IMR-90 (cell line): ENCODE results near the gene MRTO4. TPM values are rescaled to one million over a fixed set of nuclear protein-coding genes. Genes with fewer than 3 reads are reported as not detected.

Experiments used
- ATAC-seq: fragments of 200-7000 bp; cut with Tn5 transposase; 2 replicates; pipeline ENCODE4 v1.9.1; 2020; ENCODE audit warnings: low read depth, mild to moderate bottlenecking, moderate library complexity
- BruUV-seq: library from RNA; stranded (reverse); fragments of 400-500 nt; replicated peaks from 2 replicates; lab custom pipeline; 2021; lab: Mats Ljungman, UMichigan
- CTCF ChIA-PET: fragments of 300-600 bp; formaldehyde crosslinking; extraction: SDS; loops from one replicate; lab custom pipeline; 2021; ENCODE audit warnings: antibody characterized with exemption; lab: Yijun Ruan, JAX
- POLR2A ChIA-PET: fragments of 300-600 bp; sonication (Branson Sonifier 250); formaldehyde crosslinking; loops from one replicate; lab custom pipeline; 2022; ENCODE audit warnings: antibody characterized with exemption; ENCODE audit not compliant: unreplicated experiment; lab: Charles Lee
- DNase-seq: peaks from one replicate; pipeline ENCODE4 v3.0.0; 2013
- H2AFZ ChIP-seq: replicated peaks from 2 replicates; pipeline ENCODE3; 2013; ENCODE audit warnings: low read length, mild to moderate bottlenecking; ENCODE audit not compliant: poor library complexity
- H2AK5ac ChIP-seq: 2 replicates; pipeline ENCODE4 v1.6.1; 2013; ENCODE audit warnings: low read depth, low read length, inconsistent platforms
- H2AK9ac ChIP-seq: replicated peaks from 2 replicates; pipeline ENCODE3; 2013; ENCODE audit warnings: mild to moderate bottlenecking, low read depth, low read length, moderate library complexity; ENCODE audit not compliant: poor library complexity
- H2BK120ac ChIP-seq: 2 replicates; pipeline ENCODE4 v1.6.1; 2013; ENCODE audit warnings: low read depth, low read length, inconsistent platforms
- H2BK15ac ChIP-seq: 3 replicates; pipeline ENCODE4 v1.6.1; 2013; ENCODE audit warnings: low read depth, low read length, inconsistent platforms
- H2BK20ac ChIP-seq: 2 replicates; pipeline ENCODE4 v1.6.1; 2013; ENCODE audit warnings: low read depth, mild to moderate bottlenecking, inconsistent platforms, low read length, moderate library complexity
- H2BK5ac ChIP-seq: 2 replicates; pipeline ENCODE4 v1.6.1; 2013; ENCODE audit warnings: mild to moderate bottlenecking, low read depth, low read length, inconsistent platforms; ENCODE audit not compliant: poor library complexity, severe bottlenecking
- H3K14ac ChIP-seq: replicated peaks from 2 replicates; pipeline ENCODE4 v1.6.1; 2013; ENCODE audit warnings: low read depth, low read length, inconsistent platforms
- H3K18ac ChIP-seq: 2 replicates; pipeline ENCODE4 v1.6.1; 2013; ENCODE audit warnings: low read depth, low read length, control low read depth
- H3K23ac ChIP-seq: 2 replicates; pipeline ENCODE4 v1.6.1; 2013; ENCODE audit warnings: low read depth, low read length, inconsistent platforms
- H3K27ac ChIP-seq: 2 replicates; pipeline ENCODE4 v1.5.1; 2013; ENCODE audit warnings: mild to moderate bottlenecking, control low read depth, low read length; ENCODE audit not compliant: insufficient read depth
- H3K27me3 ChIP-seq: 2 replicates; pipeline ENCODE4 v1.6.1; 2013; ENCODE audit warnings: low read length; ENCODE audit not compliant: control insufficient read depth, insufficient read depth
- H3K36me3 ChIP-seq: 2 replicates; pipeline ENCODE4 v1.6.1; 2013; ENCODE audit warnings: low read length, mixed read lengths; ENCODE audit not compliant: control insufficient read depth, insufficient read depth
- H3K4ac ChIP-seq: 2 replicates; pipeline ENCODE4 v1.6.1; 2013; ENCODE audit warnings: low read depth, low read length, inconsistent platforms
- H3K4me1 ChIP-seq: 2 replicates; pipeline ENCODE4 v1.6.1; 2013; ENCODE audit warnings: low read length, mixed read lengths; ENCODE audit not compliant: control insufficient read depth, insufficient read depth
- H3K4me2 ChIP-seq: 2 replicates; pipeline ENCODE4 v1.6.1; 2013; ENCODE audit warnings: low read depth, mild to moderate bottlenecking, control low read depth, low read length, moderate library complexity
- H3K4me3 ChIP-seq: 2 replicates; pipeline ENCODE4 v1.5.1; 2013; ENCODE audit warnings: low read depth, mild to moderate bottlenecking, control low read depth, low read length, moderate library complexity; ENCODE audit not compliant: insufficient read depth
- H3K56ac ChIP-seq: 2 replicates; pipeline ENCODE4 v1.6.1; 2013; ENCODE audit warnings: low read length, inconsistent platforms; ENCODE audit not compliant: insufficient read depth; ENCODE audit errors: extremely low read depth
- H3K79me1 ChIP-seq, 2 experiments: 2 replicates each; pipeline ENCODE4 v1.6.1; 2013; ENCODE audit warnings: low read length in 2 of 2, inconsistent platforms in 1 of 2, low read depth in 1 of 2
- H3K9ac ChIP-seq: 2 replicates; pipeline ENCODE4 v1.6.1; 2013; ENCODE audit warnings: low read depth, low read length, control low read depth
- H3K9me1 ChIP-seq: 2 replicates; pipeline ENCODE4 v1.6.1; 2013; ENCODE audit warnings: low read length, inconsistent platforms; ENCODE audit not compliant: insufficient read depth
- H3K9me3 ChIP-seq: 2 replicates; pipeline ENCODE4 v1.6.1; 2013; ENCODE audit warnings: low read length; ENCODE audit not compliant: control insufficient read depth, insufficient read depth
- H4K20me1 ChIP-seq: 2 replicates; pipeline ENCODE4 v1.6.1; 2013; ENCODE audit warnings: low read length, inconsistent platforms; ENCODE audit not compliant: insufficient read depth
- H4K5ac ChIP-seq: 2 replicates; pipeline ENCODE4 v1.6.1; 2013; ENCODE audit warnings: mild to moderate bottlenecking, low read depth, low read length, control low read depth
- H4K8ac ChIP-seq, 2 experiments: 2 replicates each; pipeline ENCODE4 v1.6.1; 2013; ENCODE audit warnings: low read depth in 2 of 2, low read length in 2 of 2, control low read depth in 1 of 2, inconsistent platforms in 1 of 2
- H4K91ac ChIP-seq: 2 replicates; pipeline ENCODE4 v1.6.1; 2013; ENCODE audit warnings: low read depth, low read length, inconsistent platforms; ENCODE audit not compliant: insufficient read depth
- BHLHE40 ChIP-seq: fragments of 150-350 bp; IDR thresholded peaks from 2 replicates; pipeline ENCODE4 v1.6.1; 2016; ENCODE audit warnings: mild to moderate bottlenecking, low read depth, low read length
- CEBPB ChIP-seq: IDR thresholded peaks from 2 replicates; pipeline ENCODE4 v1.6.1; 2012; ENCODE audit warnings: low read depth, low read length, improper control_type of control experiment
- CHD1 ChIP-seq: IDR thresholded peaks from 2 replicates; pipeline ENCODE4 v1.6.1; 2012; ENCODE audit warnings: low read depth, low read length, improper control_type of control experiment
- CTCF ChIP-seq: conservative IDR thresholded peaks from 2 replicates; pipeline ENCODE4 v1.5.1; 2012; ENCODE audit warnings: mild to moderate bottlenecking, low read depth, low read length, improper control_type of control experiment
- FOS ChIP-seq: fragments of 150-350 bp; IDR thresholded peaks from 2 replicates; pipeline ENCODE4 v1.6.1; 2016; ENCODE audit warnings: low read depth, low read length
- MAFK ChIP-seq: IDR thresholded peaks from 2 replicates; pipeline ENCODE4 v1.6.1; 2012; ENCODE audit warnings: low read depth, low read length, improper control_type of control experiment
- MAZ ChIP-seq: IDR thresholded peaks from 2 replicates; pipeline ENCODE4 v1.6.1; 2012; ENCODE audit warnings: low read depth, mild to moderate bottlenecking, low read length, improper control_type of control experiment, moderate library complexity, borderline replicate concordance
- MXI1 ChIP-seq: IDR thresholded peaks from 2 replicates; pipeline ENCODE4 v1.6.1; 2012; ENCODE audit warnings: low read depth, mild to moderate bottlenecking, low read length, moderate library complexity, borderline replicate concordance
- NFE2L2 ChIP-seq: fragments of 150-350 bp; IDR thresholded peaks from 2 replicates; pipeline ENCODE4 v1.6.1; 2016; ENCODE audit warnings: low read depth, mild to moderate bottlenecking, low read length
- POLR2A ChIP-seq: IDR thresholded peaks from 2 replicates; pipeline ENCODE4 v1.6.1; 2012; ENCODE audit warnings: mild to moderate bottlenecking, low read depth, low read length
- RAD21 ChIP-seq: IDR thresholded peaks from 2 replicates; pipeline ENCODE4 v1.6.1; 2012; ENCODE audit warnings: low read length, improper control_type of control experiment
- RCOR1 ChIP-seq: IDR thresholded peaks from 2 replicates; pipeline ENCODE4 v1.6.1; 2012; ENCODE audit warnings: mild to moderate bottlenecking, low read length, improper control_type of control experiment; ENCODE audit not compliant: insufficient replicate concordance
- RFX5 ChIP-seq: IDR thresholded peaks from 2 replicates; pipeline ENCODE4 v1.8.0; 2012; ENCODE audit warnings: low read depth, mild to moderate bottlenecking, low read length, moderate library complexity
- SMC3 ChIP-seq: fragments of 150-350 bp; IDR thresholded peaks from 2 replicates; pipeline ENCODE4 v1.6.1; 2016; ENCODE audit warnings: low read depth, mild to moderate bottlenecking, antibody characterized with exemption, low read length, moderate library complexity
- WGBS, 2 experiments: methylation state at CpG; one replicate each; pipeline versions ENCODE4 v1.1.5 to v1.1.7; 2013; ENCODE audit warnings: missing lambda C conversion rate in 2 of 2; ENCODE audit not compliant: insufficient read length in 1 of 2; ENCODE audit errors: extremely low coverage in 2 of 2; 5-methylcytosine and 5-hydroxymethylcytosine counted together
- dilution Hi-C: fragments of 300-500 bp; cut with HindIII; formaldehyde crosslinking; loops from one replicate; pipeline ENCODE4 v1.14.3; 2018; ENCODE audit warnings: low sequenced_read_pairs; ENCODE audit not compliant: unreplicated experiment
- in situ Hi-C: fragments of 300-500 bp; cut with MboI; formaldehyde crosslinking; loops from 3 replicates; pipeline ENCODE4 v1.14.3; 2019; ENCODE audit warnings: low sequenced_read_pairs, inconsistent platforms, mixed read lengths
- intact Hi-C: fragments of 100-400 bp; cut with micrococcal nuclease; formaldehyde crosslinking; loops from 2 replicates; pipeline ENCODE4 v1.10.0; 2022
- polyA plus RNA-seq, 3 experiments: library from polyadenylated mRNA; depleted of rRNA; stranded (reverse); fragments of >200 nt; gene quantifications; 2 replicates each; pipeline ENCODE4 v1.2.3, GENCODE V29; 2012; ENCODE audit warnings: low replicate concordance in 1 of 3
- total RNA-seq: library from RNA; depleted of rRNA; stranded (reverse); fragments of >200 nt; gene quantifications from 2 replicates; pipeline ENCODE4 v1.2.3, GENCODE V29; 2012
- TF ChIP-seq, protein P1 (sequence below): fragments of 150-350 bp; IDR thresholded peaks from 2 replicates; pipeline ENCODE4 v1.6.1; 2016; ENCODE audit warnings: low read depth, mild to moderate bottlenecking, low read length, moderate library complexity, borderline replicate concordance
- TF ChIP-seq, protein P2 (sequence below): fragments of 150-350 bp; IDR thresholded peaks from 2 replicates; pipeline ENCODE4 v1.6.1; 2017; ENCODE audit warnings: mild to moderate bottlenecking, antibody characterized with exemption, low read length, low read depth

The MRTO4 gene
- total and polyA plus RNA-seq, 2 of the 4 experiments (the other 2 are of a cell fraction): 48.0 to 58.1 TPM

DNA sequence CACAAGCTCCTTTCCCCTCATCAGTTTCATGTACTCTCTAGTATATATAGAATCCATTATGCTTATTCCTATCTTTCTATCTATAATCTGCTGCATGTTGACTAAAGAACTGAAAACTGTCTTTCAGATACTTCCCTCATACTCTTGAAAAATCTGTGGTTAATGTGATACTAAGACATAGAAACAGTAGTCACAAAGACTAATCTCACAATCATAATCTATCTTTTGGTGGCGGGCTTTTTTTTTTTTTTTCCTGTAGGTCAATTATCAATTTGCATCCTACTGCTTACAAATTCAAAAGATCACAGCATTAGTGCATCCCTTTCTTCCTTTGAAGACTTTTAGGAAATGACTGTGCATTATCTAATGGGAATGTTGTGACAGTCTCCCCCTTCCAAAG lies 46.2 kb upstream of the MRTO4 start:
- BruUV-seq: no TSS peak
- Histone ChIP-seq H3K27me3 (no peaks in the 10 kb centered on the region), H2BK15ac (no peak overlapping the region), H2AFZ (no peak overlapping the region), H4K91ac (no peak overlapping the region), H3K79me1 (peaks cover 4 to 55% of the 10 kb centered on the region in 2 experiments; a peak in 3 of 4 replicates), H4K8ac (no peak overlapping the region), H3K4me2 (no peak overlapping the region), H2BK120ac (no peak overlapping the region), H3K56ac (no peak overlapping the region), H2BK5ac (no peak overlapping the region), H2AK5ac (no peak overlapping the region), H3K23ac (no peak overlapping the region), H3K36me3 (peaks cover 8% of the 10 kb centered on the region), H3K14ac (no peak overlapping the region), H3K18ac (no peak overlapping the region), H2AK9ac (no peak overlapping the region), H4K20me1 (peaks cover 93% of the 10 kb centered on the region), H3K9me1 (peaks cover 17% of the 10 kb centered on the region), H3K9ac (no peak overlapping the region), H4K5ac (no peak overlapping the region), H3K27ac (no peak overlapping the region), H3K4me3 (no peak overlapping the region), H2BK20ac (no peak overlapping the region), H3K4ac (no peak overlapping the region), H3K9me3 (no peaks in the 10 kb centered on the region), H3K4me1 (peaks cover 16% of the 10 kb centered on the region)
- CTCF ChIA-PET: no interaction called here
- DNase-seq (no peak), ATAC-seq (no peak)
- in situ Hi-C loops: no loop called here
- POLR2A ChIA-PET: interaction anchor here (0.6 kb wide), 1 partner anchor 451 kb away, joined by 4 read pairs; no protein-coding TSS in a partner anchor
- dilution Hi-C loops: no loop called here
- intact Hi-C loops: no loop called here
- TF ChIP-seq CEBPB (no peak), RFX5 (no peak), CTCF (no peak), POLR2A (no peak), FOS (no peak), MAFK (no peak), BHLHE40 (no peak), MXI1 (no peak), RCOR1 (no peak), RAD21 (no peak), CHD1 (no peak), MAZ (no peak), SMC3 (no peak), NFE2L2 (no peak)
- TF ChIP-seq, protein P1, sequence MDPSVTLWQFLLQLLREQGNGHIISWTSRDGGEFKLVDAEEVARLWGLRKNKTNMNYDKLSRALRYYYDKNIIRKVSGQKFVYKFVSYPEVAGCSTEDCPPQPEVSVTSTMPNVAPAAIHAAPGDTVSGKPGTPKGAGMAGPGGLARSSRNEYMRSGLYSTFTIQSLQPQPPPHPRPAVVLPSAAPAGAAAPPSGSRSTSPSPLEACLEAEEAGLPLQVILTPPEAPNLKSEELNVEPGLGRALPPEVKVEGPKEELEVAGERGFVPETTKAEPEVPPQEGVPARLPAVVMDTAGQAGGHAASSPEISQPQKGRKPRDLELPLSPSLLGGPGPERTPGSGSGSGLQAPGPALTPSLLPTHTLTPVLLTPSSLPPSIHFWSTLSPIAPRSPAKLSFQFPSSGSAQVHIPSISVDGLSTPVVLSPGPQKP: no peak
- TF ChIP-seq, protein P2, sequence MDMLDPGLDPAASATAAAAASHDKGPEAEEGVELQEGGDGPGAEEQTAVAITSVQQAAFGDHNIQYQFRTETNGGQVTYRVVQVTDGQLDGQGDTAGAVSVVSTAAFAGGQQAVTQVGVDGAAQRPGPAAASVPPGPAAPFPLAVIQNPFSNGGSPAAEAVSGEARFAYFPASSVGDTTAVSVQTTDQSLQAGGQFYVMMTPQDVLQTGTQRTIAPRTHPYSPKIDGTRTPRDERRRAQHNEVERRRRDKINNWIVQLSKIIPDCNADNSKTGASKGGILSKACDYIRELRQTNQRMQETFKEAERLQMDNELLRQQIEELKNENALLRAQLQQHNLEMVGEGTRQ: no peak
- WGBS, 2 experiments: no CpG with 5 or more reads among the region's 1 CpG
